Measurements from ENCODE around the gene ITPR1. TPM values are rescaled to one million over a fixed set of nuclear protein-coding genes. Genes with fewer than 3 reads are reported as not detected.
A peak's percentile ranks its signal among the peaks of the same experiment; 100 is the strongest.

Gene ITPR1
- total and polyA plus RNA-seq, 3 donors from 2014 or later: 26.5 to 129 (median 59.7) TPM

- H3K4me1 ChIP-seq: peaks cover 23% of the 10 kb centered on the region
Observed at GRCh38 chr3:4517093-4517492, 23.9 kb downstream of the ITPR1 start.

GRCh38 chr3:4517643-4518311 lies 24.6 kb downstream of the ITPR1 start:
- no peak for DNase-seq
- WGBS, 2 donors: 46 to 49% methylated on average over 3 of the region's 3 CpGs
- peaks cover 23% of the 10 kb centered on the region for H3K4me1 ChIP-seq
- TF ChIP-seq POLR2A (IDR thresholded peaks at IDR 0.05): no peak
- no peak for TF ChIP-seq CTCF (IDR thresholded peaks at IDR 0.05)
- no peaks in the 10 kb centered on the region for H3K36me3 ChIP-seq (ENCODE audit: low read depth, missing control alignments)
- intact Hi-C loops (cut with DNase I; ENCODE audit: low total_unique reads): no loop called here
- H3K9me3 ChIP-seq: no peaks in the 10 kb centered on the region
- H3K4me3 ChIP-seq: no peak overlapping the region
- H3K27me3 ChIP-seq: no peaks in the 10 kb centered on the region
- H3K27ac ChIP-seq: no peak overlapping the region

More at GRCh38 chr3:4517093-4517492, 23.9 kb downstream of the ITPR1 start:
- intact Hi-C loops (cut with DNase I; ENCODE audit: low total_unique reads): no loop called here
- TF ChIP-seq POLR2A (IDR thresholded peaks at IDR 0.05): no peak
- TF ChIP-seq CTCF (IDR thresholded peaks at IDR 0.05): no peak
- Histone ChIP-seq H3K36me3 (ENCODE audit: low read depth, missing control alignments) (no peaks in the 10 kb centered on the region), H3K9me3 (no peaks in the 10 kb centered on the region), H3K4me3 (no peak overlapping the region), H3K27me3 (no peaks in the 10 kb centered on the region), H3K27ac (no peak overlapping the region)
- DNase-seq: no peak
- 69 to 75% methylated on average over 5 of the region's 5 CpGs for WGBS, 2 donors

- no peak for TF ChIP-seq POLR2A (IDR thresholded peaks at IDR 0.05)
- no peak for TF ChIP-seq CTCF (IDR thresholded peaks at IDR 0.05)
- H3K27ac ChIP-seq: peak overlapping the region in 1 of 2 donors; percentile 3
- H3K27me3 ChIP-seq: no peaks in the 10 kb centered on the region
- no peak for DNase-seq
- H3K36me3 ChIP-seq (ENCODE audit: low read depth, missing control alignments): no peaks in the 10 kb centered on the region
- H3K9me3 ChIP-seq: no peaks in the 10 kb centered on the region
- peaks cover 27% of the 10 kb centered on the region for H3K4me1 ChIP-seq
- intact Hi-C loops (cut with DNase I; ENCODE audit: low total_unique reads): no loop called here
- no peak overlapping the region for H3K4me3 ChIP-seq
- 38 to 64% methylated on average over 5 of the region's 5 CpGs for WGBS, 2 donors
Observed at GRCh38 chr3:4520033-4520816, 27.1 kb downstream of the ITPR1 start.

GRCh38 chr3:4522947-4523346 lies 29.8 kb downstream of the ITPR1 start:
- Histone ChIP-seq H3K27ac (no peak overlapping the region), H3K27me3 (no peaks in the 10 kb centered on the region), H3K36me3 (ENCODE audit: low read depth, missing control alignments) (no peaks in the 10 kb centered on the region), H3K4me1 (peaks cover 21% of the 10 kb centered on the region), H3K4me3 (no peak overlapping the region), H3K9me3 (no peaks in the 10 kb centered on the region)
- intact Hi-C loops (cut with DNase I; ENCODE audit: low total_unique reads): no loop called here
- 61 to 80% methylated on average over 7 of the region's 7 CpGs for WGBS, 2 donors
- TF ChIP-seq POLR2A (IDR thresholded peaks at IDR 0.05): no peak
- no peak for TF ChIP-seq CTCF (IDR thresholded peaks at IDR 0.05)
- DNase-seq: no peak
